SK-N-MC (cell line): ENCODE results near the gene FBXO31.

Experiments
- EZH2 ChIP-seq: fragments of 200-600 bp; sonication (generic); IDR thresholded peaks from one replicate; pipeline ENCODE4 v1.6.1; 2017; ENCODE audit warnings: antibody characterized with exemption
- POLR2AphosphoS5 ChIP-seq: IDR thresholded peaks from 2 replicates; pipeline ENCODE4 v1.6.1; 2012; ENCODE audit warnings: mild to moderate bottlenecking, low read depth, low read length, borderline replicate concordance

DNA sequence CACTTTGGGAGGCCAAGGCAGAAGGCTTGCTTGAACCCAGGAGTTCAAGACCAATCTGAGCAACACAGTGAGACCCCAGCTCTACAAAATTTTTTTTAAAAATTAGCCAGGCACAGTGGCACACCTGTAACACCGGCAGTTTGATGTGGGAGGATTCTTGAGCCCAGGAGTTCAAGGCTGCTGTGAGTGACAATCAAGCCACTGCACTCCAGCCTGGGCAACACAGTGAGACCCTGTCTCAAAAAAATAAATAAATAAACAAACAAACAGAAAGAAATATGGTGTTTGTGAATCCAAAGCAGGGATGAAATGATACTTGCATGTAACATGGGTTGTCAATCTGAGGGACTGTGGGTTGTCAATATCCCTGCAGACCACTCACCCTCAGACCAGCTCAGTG, 16.6 kb downstream of the FBXO31 start:
- TF ChIP-seq EZH2 (no peak), POLR2AphosphoS5 (no peak)
